Stimulated activated CD8-positive, alpha-beta memory T cell treated with anti-CD3 and anti-CD28 coated beads, Interleukin-2, amount 100 ng/mL, for 1 hour (primary cell): ENCODE measurements around the gene NAGPA.

Experiments
- DNase-seq, 2 donors: peaks; one replicate each; pipeline ENCODE4 v3.0.0-alpha.2; 2020; ENCODE audit warnings: low read depth in 2 of 2

Gene NAGPA

DNA sequence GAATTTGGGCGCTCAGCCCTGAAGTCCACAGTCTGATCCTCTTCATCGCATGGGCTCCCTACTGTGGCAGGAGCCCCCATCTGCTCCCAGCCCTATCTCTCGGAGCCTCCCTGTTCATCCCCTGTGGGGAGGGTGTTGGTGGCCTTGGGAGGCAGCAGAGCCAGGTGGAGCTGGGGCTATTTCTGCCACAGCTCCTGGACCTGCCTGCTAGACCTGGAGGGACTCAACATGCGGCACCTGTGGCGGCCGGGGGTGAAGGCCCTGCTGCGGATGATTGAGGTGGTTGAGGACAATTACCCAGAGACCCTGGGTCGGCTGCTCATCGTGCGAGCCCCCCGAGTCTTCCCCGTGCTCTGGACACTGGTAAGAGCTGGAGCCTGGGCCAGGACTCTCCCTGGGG is 30.5 kb downstream of the NAGPA start:
- no peak for DNase-seq

DNA sequence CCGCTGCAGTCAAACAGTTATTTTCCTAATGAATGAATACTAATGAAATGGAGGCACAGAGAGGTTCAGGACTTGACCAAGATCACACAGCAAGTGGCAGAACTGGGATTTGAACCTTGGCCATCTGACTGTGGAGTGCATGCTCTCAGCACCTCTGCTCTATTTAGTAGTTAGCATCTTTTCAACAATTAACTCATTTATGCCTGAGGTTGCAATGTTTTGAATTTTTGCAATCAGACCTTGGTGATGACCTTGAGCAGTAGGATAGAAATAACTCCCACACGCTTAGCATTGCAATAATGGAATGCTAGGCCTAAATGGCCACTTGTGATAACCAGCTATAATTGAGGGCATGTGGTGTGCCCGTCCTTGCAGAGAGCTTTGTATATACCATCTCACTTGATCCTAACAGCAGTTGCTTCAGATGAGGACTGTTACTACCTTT is 31.0 kb downstream of the NAGPA start:
- DNase-seq = no peak

DNA sequence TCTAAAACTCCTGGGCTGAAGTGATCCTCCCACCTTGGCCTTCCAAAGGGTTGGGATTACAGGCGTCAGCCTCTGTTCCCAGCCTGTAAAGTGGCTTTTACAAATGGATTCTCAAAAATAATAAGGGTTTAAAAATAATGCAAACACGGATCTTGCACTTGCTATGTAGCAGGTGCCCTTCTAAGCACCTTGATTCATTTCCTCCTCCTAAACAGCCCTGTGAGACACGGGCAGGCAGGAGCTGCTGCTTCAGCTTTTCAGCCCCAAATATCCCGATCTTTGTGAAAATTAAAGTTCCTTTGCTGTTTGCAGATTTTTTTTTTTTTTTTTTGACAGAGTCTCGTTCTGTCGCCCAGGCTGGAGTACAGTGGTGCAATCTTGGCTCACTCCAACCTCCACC is 31.7 kb downstream of the NAGPA start:
- DNase-seq = no peak

DNA sequence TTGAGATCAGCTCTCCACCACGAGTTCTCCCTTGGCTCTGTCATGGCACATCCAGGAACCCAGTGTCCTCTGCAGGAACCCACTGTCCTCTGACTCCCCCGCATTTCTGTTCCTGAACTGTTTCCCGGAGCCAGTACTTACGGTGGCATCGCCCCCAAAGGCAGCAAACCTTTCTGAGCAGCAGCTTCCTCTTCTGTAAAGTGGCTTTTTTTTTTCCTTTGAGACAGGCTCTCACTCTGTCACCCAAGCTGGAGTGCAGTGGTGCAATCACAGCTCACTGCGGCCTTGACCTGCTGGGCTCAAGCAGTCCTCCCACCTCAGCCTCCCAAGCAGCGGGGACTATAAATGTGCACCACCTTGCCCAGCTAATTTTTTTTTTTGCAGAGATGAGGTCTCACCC is 32.2 kb downstream of the NAGPA start:
- DNase-seq = no peak

DNA sequence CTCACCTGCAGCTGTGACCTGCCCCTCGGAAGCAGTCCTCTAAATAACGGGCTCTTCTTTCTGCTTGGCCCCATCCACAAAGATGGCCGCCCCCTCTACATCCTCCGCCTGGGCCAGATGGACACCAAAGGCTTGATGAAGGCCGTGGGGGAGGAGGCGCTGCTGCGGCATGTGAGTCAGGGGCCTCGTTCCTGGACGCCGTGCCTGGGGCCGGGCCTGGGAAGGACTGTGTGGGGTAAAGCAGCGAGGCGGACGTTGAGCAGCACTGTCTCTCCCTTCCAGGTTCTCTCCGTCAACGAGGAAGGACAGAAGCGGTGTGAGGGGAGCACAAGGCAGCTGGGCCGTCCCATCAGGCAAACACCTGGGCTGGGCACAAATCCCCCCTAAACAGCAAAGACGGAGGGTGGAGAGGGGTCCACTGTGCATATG is 33.1 kb downstream of the NAGPA start:
- DNase-seq = no peak

DNA sequence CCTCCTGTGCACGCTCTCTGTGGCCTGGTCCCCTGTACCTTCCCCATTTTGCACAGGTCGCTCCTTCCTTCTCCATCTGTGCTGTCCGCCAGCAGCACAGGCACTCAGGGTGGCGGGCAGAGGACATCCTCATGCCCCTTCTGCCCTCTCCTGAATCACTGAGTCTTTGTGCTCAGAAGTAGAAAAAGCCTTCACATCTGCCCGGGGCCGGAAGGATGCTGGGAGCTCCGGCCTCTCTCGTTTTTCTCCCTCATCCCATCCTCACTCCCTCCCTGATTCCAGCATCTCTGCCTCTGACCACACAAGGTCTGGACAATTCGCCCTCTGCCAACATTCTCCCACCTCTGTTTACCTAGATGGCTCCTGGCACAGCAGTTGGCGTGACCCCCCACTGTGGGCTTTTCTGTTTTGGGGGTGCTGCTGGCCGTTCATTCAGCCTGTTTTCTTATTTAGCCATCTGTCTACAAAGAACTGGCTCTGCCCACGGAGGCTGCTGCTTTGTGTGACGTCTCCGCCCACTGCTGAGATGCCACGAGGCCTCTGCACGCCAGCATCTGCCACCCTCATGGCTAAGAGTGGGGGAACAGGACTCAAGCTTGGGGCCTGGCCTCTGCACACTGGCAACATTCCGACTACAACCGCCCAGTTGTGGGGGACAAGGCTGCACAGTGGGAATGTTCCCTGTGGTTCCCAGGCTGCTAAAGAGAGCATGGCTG is 38.9 kb downstream of the NAGPA start:
- no peak for DNase-seq

DNA sequence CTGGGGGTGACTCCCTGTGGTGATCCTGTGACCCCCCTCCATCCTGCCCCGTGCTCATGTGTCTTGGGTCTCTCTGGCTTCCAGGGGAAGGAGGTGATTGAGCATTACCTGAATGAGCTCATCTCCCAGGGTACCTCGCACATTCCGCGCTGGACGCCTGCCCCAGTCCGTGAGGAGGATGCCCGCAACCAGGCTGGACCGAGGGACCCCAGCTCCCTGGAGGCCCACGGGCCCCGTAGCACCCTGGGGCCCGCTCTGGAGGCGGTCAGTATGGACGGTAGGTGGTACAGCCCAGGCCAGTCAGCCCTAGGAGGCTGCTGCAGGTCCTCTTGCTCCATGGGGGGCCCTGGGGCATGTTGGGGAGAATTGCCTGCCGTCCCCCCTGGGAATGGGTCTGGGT is 42.0 kb downstream of the NAGPA start:
- no peak for DNase-seq

DNA sequence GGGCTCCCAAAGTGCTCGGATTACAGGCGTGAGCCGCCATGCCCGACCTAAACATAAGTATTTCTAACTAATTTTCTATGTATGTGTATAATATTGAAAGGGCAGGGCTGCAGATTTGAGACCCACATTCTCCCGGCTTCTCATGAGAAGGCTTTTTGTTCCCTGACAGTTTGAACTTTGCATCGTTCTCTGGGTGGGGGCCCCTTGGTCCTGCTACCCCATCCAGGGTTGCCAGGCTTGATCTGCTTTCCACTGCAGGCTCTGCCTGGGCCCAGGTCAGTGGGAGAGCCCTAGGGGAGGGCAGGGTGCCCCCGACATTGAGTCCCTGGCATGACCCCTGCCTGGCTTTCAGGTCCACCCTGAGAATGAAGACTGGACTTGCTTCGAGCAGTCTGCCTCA is 43.3 kb downstream of the NAGPA start:
- DNase-seq = no peak

DNA sequence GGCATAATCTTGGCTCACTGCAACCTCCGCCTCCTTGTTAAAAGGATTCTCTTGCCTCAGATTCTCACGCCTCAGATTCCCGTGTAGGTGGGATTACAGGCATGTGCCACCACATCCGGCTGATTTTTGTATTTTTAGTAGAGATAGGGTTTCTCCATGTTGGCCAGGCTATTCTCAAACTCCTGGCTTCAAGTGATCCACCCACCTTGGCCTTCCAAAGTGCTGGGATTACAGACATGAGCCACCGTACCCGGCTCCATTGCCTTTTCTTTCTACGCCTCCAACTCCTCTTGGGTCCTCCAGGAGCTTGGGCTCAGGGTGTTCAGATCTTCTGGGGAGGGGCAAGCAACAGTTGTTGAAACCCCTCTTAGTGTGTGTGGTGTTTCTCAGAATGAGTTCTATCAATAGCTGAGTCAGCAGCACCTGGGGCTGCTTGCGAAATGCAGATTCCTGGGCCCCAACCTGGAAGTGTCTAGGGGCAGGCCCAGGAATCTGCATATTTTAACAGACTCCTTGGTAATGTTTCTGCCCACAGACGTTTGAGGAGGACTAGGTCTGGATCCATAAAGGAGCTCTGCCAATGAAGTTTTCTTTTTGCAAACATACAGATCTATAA is 44.2 kb downstream of the NAGPA start:
- DNase-seq = no peak

DNA sequence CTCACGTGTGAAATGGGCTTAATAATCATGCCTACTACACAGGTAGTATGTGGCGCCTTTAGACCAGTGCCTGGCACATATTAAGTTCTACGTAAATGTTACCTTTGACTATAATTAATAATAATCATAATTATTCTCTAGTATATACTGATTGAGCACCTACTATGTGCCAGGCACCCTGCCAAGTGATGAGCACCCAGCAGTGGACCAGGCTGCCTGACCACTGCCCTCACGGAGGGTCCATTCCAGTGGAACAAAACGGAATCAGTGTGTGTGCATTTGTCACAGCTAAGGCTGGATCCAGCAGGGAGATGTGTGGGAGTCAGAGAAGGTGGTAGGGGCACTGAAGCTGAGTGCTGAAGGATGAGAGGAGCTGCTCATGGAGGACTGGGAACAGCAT is 45.1 kb downstream of the NAGPA start:
- no peak for DNase-seq

DNA sequence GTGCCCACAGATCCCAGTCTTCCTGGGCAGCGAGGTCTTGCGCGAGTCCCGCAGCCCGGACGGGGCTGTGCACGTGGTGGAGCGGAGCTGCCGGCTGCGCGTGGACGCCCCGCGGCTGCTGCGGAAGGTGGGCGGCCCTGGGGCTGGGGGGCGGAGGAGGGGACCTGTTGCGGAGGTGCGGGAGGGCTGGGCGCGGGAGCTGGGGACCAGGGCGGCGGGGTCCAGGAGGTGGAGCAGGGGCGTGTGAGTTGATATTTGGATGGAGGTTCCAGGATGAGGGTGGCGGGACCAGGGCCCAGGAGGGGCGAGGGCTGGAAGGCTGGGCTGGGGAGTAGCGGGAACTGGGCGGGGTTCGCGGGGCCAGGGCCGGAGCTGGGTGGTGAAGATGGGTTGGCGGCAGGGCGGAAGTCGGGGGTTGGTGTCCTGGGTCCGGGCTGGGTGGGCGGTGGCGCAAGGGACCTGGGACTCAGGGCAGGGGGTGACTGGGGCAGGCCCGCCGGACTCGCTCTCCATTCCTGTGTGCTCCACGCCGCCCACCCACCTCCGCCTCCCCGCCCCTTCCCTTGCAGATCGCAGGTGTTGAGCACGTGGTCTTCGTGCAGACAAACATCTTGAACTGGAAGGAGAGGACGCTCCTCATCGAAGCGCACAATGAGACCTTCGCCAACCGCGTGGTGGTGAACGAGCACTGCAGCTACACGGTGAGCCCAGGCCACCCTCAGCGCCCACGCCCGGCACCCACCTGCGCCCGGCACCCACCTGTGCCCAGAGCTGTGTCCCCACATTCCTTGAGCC is 46.0 kb downstream of the NAGPA start:
- no peak for DNase-seq

DNA sequence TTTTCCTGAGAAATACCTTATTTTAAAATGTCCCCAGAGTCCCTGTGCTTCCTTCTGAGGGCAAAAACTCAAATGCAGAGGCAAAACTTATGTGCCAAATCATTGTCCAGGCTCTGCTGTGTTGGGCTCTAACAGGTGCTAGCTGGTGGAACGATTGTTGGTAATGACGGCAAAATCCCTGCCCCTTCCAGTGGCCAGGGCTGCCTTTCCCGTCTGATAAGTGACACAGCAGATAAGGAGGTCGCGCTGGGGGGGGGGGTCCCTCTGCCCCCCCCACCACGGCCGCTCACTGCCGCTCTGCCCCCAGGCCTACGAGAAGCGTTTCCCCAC is 46.5 kb downstream of the NAGPA start:
- DNase-seq = no peak

DNA sequence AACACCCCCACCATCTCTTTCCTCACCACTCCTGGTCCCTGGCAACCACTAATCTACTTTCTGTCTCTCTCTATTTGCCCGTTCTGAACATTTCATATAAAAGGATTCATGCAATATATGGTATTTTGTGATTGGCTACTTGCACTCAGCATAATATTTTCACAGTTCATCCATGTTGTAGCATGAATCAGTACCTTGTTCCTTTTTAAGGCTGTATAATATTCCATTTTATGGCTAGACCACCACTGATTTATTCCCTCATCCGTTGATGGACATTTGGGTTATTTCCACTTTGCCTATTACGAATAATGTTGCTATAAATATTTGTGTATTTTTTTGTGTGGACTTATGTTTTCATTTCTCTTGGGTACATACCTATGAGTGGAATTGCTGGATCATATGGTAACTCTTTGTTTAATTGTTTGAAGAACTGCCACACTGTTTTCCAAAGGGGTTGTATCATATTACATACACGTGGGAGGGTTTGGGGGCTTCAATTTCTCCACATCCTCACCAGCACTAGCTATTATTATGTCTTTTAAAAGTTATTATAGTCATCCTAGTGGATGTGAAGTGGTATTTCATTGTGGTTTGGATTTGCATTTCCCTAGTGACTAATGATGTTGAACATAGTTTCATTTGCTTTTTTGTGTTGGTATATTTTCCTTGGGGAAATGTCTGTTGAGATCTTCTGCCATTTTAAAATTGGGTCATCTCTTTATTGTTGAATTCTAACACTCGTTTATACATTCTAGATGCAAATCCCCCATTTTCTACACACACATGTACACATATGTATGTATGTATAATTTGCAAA is 49.4 kb downstream of the NAGPA start:
- DNase-seq = no peak

DNA sequence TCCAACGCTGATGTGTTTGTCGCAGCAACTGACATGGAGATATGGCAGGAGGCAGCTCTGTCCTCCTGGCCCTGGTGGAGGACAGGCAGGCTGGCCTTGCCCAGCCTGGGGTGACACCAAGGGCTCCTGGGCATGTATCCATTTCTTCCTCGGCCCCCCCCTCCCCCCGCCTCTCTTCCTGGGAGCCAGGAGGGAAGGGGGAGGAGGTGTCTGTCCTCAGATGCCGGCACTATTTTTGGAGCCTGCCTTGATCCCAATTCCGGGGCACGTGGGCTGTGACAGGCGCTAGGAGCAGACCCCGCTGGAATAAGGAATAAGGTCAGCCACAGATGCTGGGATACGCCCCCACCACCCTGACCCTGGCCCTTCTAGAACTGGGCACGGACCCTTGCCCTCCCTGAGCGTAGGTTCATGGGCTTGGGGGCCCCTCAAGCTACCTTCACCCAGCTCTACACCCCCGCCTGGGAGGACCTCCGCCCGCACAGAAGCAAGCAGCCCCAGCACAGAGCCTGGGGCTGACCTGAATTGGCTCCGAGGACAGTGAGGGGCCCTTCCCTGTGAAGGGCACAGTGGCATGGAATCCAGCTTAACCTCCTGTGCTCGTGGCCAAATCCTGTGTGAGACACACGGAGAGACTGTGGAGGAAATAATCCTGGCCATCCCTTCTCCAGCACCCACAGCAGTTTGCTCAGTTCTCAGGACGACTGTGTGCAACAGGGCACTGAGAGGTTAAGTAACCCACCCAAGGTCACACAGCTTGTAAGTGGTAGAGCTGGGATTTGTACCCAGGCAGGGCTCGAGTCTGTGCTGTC is 51.5 kb downstream of the NAGPA start:
- no peak for DNase-seq

DNA sequence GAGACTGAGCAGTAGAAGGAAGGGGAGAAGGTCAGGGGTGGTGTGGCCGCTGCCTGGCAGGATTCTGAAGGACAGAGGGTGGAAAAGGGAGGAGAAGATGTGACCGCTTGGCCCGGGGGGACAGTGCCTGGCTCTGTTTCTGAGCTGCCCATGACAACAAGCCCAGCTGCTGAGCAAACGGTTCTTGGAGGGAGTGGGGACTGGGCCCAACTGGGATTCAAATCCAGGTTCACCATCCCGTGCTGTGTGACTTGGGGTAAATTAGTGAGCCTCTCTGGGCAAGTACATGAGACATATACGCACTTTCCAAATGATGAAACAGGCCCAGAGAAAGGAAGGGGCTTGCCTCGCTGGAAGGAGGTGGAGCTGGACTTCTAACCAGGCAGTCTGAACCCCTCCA is 52.3 kb downstream of the NAGPA start:
- no peak for DNase-seq

DNA sequence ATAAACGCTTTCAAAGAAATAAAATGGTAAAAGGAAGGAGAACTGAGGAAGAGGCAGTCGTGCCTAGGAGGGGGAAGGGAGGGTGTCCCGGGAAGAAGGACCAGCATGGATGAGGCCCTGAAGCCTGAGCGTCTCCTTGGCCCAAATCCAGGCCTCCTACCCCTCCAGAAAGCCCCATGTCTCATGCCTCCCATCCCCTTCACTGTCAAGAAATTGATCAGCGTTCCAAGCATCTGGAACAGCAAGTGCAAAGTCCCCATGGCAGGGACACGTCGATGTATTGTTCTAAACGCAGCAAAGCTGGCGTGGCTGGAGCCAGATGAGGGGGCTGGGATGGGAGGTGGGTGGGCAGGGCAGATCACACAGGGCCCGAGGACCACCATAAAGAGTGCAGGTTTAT is 53.0 kb downstream of the NAGPA start:
- DNase-seq = no peak

DNA sequence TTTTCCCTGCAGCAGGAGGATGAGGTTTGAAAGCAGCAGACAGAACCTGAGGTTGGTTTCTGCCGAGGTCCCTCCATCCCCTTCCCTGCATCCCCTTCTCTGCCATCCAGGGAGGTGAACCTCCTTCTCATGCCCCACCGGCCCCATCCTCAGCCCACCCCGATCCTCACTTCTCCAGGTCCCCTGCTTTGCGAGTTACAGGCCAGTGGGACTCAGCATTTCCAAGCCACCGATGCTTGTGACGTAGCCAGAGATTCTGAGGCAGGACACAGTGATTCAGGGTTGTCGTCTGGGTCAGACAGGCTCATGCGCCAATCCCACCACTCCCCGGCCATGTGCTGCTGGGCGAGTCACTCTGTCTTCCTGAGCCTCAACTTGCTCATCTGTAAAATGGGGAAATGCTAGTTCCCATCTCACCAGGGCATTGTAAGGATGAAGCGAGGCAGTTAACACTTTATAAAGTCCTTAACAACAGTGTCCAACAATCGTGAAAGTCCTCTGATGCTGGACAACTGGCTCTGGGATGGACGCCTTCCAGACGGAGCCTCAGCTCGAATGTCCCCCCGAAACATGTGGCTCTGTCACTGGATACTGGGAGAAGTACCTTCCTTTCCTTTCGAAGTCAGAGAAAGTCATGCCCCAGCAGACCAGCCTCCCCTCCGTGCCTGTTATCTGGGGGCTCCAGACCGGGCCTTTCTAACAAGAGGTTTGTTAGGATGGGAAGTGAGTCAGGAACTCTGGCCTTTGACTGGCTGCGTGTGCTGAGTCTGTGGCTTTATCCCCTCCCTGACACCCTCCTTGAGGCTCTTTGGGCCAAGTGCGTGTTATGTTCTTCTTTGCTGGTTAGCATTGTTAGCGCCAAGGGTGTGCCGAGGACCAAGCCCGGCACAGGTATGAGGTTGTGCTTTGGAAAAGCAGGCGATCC is 53.7 kb downstream of the NAGPA start:
- DNase-seq = no peak

DNA sequence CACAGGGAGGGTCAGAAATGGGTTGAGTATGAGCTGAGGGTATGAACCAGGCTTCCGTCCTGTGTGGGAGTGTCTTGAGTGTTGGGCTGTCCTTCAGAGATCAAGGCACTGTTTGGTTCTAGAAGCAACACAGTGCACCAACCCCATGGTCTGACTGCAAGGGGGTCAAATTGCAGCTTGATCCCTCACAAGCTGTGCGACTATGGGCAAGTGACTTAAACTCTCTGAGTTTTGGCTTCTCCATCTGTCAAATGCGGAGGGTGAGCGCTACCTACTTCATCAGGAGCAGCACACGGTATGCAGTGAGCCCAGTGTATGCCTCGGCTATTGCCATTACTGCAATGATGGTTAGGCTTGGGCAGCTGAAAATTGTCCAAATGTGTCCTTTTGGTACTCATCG is 54.6 kb downstream of the NAGPA start:
- no peak for DNase-seq

DNA sequence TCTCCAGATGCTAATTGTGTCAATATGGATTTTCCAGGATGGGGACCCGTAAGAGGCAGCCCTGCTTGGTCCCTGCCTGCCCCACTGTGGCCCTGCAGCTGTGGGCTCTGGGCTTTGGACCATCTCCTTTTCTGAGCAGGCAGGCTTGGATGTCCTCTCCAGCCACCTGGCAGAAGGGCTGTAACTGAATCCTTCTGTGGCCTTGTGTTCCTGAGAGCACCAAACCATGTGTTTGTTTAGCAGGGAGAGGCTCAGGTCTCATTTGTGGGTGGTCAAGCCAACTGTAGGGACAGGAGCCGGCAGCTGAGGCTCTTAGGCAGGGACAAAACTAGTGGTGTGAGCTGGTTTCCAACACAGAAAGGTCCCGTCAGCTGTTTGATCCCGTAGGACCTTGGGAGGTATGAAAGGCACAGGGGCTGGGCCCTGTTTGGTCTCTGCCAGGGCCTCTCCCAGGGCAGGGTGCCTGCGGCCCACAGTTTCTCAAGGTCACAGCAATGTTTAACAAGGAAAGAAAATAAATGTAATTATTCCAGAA is 57.1 kb downstream of the NAGPA start:
- DNase-seq = no peak

DNA sequence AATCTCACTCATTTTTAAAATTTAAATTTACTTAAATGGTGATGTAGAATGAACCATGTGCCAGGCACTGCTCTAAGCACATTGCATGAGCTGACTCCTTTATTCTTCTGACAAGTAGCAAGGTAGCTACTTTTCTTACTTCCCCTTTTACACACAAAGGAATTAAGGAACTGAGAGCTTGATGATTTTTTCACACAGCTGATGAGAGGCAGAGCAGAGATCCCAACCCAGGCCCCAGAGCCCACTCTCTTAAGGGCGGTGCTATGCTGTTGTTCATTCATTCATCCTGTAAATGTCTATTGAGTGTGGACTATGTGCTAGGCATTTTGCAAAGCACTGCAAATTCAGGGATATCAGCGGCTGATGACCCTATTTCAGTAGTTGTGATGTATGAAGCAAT is 57.7 kb downstream of the NAGPA start:
- DNase-seq = no peak
